DMS153 treated with DMSO at 0.1 percent for 48 hours (cell line): ENCODE results near the gene ZDBF2.
A peak's percentile ranks its signal among the peaks of the same experiment; 100 is the strongest.
"Not testable (repeated sequence)": the region's sequence is repeated elsewhere in the genome, so short reads cannot be mapped to it uniquely, and the experiment has no call there.

Experiments used
- DNase-seq: peaks from one replicate; lab custom pipeline; 2025; ENCODE audit not compliant: unreplicated experiment; lab: John Stamatoyannopoulos, UW

ZDBF2 gene

GRCh38 chr2:206274434-206275311 lies at the start of gene ZDBF2:
ZDBF2 (plus strand) TSS chr2:206274663; CDS start chr2:206281850, 7,187 bp downstream.
- DNase-seq, result no peak

- DNase-seq, result no peak
Measured at GRCh38 chr2:206225435-206226232, 48.8 kb upstream of the ZDBF2 start.

- not testable (repeated sequence) for DNase-seq
Measured at GRCh38 chr2:206228636-206229035, 45.8 kb upstream of the ZDBF2 start.

GRCh38 chr2:206229642-206230041 lies 44.8 kb upstream of the ZDBF2 start:
- DNase-seq, result no peak

- peak; percentile 59 for DNase-seq
Measured at GRCh38 chr2:206230060-206230762, 44.3 kb upstream of the ZDBF2 start.

- DNase-seq, result no peak
Measured at GRCh38 chr2:206231669-206232286, 42.7 kb upstream of the ZDBF2 start.

GRCh38 chr2:206232287-206233035 lies 42.0 kb upstream of the ZDBF2 start:
- DNase-seq, result peak; percentile 31

- DNase-seq, result no peak
Measured at GRCh38 chr2:206239157-206239556, 35.3 kb upstream of the ZDBF2 start.

- no peak for DNase-seq
Measured at GRCh38 chr2:206240327-206240726, 34.1 kb upstream of the ZDBF2 start.

- DNase-seq, result no peak
Measured at GRCh38 chr2:206241736-206242135, 32.7 kb upstream of the ZDBF2 start.

- DNase-seq, result no peak
Measured at GRCh38 chr2:206245265-206245672, 29.2 kb upstream of the ZDBF2 start.

GRCh38 chr2:206250041-206250897 lies 24.2 kb upstream of the ZDBF2 start:
- no peak for DNase-seq

GRCh38 chr2:206253125-206253776 lies 21.2 kb upstream of the ZDBF2 start:
- DNase-seq, result no peak

GRCh38 chr2:206253777-206254166 lies 20.7 kb upstream of the ZDBF2 start:
- no peak for DNase-seq

GRCh38 chr2:206255003-206255402 lies 19.5 kb upstream of the ZDBF2 start:
- DNase-seq, result no peak

GRCh38 chr2:206256706-206257205 lies 17.7 kb upstream of the ZDBF2 start:
- no peak for DNase-seq

GRCh38 chr2:206257350-206257749 lies 17.1 kb upstream of the ZDBF2 start:
- no peak for DNase-seq

- no peak for DNase-seq
Measured at GRCh38 chr2:206257861-206258260, 16.6 kb upstream of the ZDBF2 start.

- not testable (repeated sequence) for DNase-seq
Measured at GRCh38 chr2:206258615-206259014, 15.8 kb upstream of the ZDBF2 start.
